Keratinocyte (primary cell): ENCODE data around the gene KRT27. TPM values are rescaled to one million over a fixed set of nuclear protein-coding genes. Genes with fewer than 3 reads are reported as not detected.

ENCODE experiments used
- DNase-seq: peaks from one replicate; pipeline ENCODE4 v3.0.0-alpha.2; 2011; ENCODE audit warnings: low read depth, missing footprints, low spot score
- FAIRE-seq: peaks from 2 replicates; lab custom pipeline; 2011; peaks lifted over from hg19 to GRCh38; lab: Jason Lieb, UNC
- H2AFZ ChIP-seq: 2 replicates; pipeline ENCODE4 v1.6.0; 2012; ENCODE audit warnings: low read length, control low read depth, inconsistent platforms; ENCODE audit not compliant: control insufficient read depth
- H3K27ac ChIP-seq: 2 replicates; pipeline ENCODE4 v1.5.1; 2011; ENCODE audit warnings: low read length; ENCODE audit not compliant: control insufficient read depth, insufficient read depth
- H3K27me3 ChIP-seq: 3 replicates; pipeline ENCODE4 v1.6.0; 2011; ENCODE audit warnings: low read length; ENCODE audit not compliant: control insufficient read depth, insufficient read depth; ENCODE audit errors: extremely low read depth
- H3K36me3 ChIP-seq, 2 experiments: 2 replicates in 1 of 2; 3 replicates in 1 of 2; pipeline ENCODE4 v1.5.1; 2011; ENCODE audit warnings: low read length in 2 of 2, mild to moderate bottlenecking in 1 of 2; ENCODE audit not compliant: control insufficient read depth in 2 of 2, insufficient read depth in 2 of 2; ENCODE audit errors: extremely low read depth in 1 of 2
- H3K4me1 ChIP-seq: 3 replicates; pipeline ENCODE4 v1.5.1; 2011; ENCODE audit warnings: low read length; ENCODE audit not compliant: control insufficient read depth, insufficient read depth; ENCODE audit errors: extremely low read depth
- H3K4me2 ChIP-seq: 3 replicates; pipeline ENCODE4 v1.6.0; 2011; ENCODE audit warnings: low read depth, low read length; ENCODE audit not compliant: control insufficient read depth, insufficient read depth; ENCODE audit errors: extremely low read depth
- H3K4me3 ChIP-seq, 3 experiments: fragments of 200-600 bp in 1 of 3; sonication (generic) in 1 of 3; 2 replicates in 2 of 3; 3 replicates in 1 of 3; pipeline ENCODE4 v1.5.1; 2011 to 2016; ENCODE audit warnings: low read length in 3 of 3, mild to moderate bottlenecking in 3 of 3, control low read depth in 2 of 3, inconsistent platforms in 1 of 3, low read depth in 1 of 3, mixed read lengths in 1 of 3, mixed run types in 1 of 3, moderate library complexity in 1 of 3; ENCODE audit not compliant: control insufficient read depth in 2 of 3, insufficient read depth in 2 of 3; ENCODE audit errors: extremely low read depth in 1 of 3
- H3K79me2 ChIP-seq: 2 replicates; pipeline ENCODE4 v1.6.0; 2012; ENCODE audit warnings: low read length; ENCODE audit not compliant: control insufficient read depth, insufficient read depth
- H3K9ac ChIP-seq: 3 replicates; pipeline ENCODE4 v1.6.0; 2011; ENCODE audit warnings: low read length; ENCODE audit not compliant: control insufficient read depth, insufficient read depth; ENCODE audit errors: extremely low read depth
- H3K9me1 ChIP-seq: 3 replicates; pipeline ENCODE4 v1.6.0; 2011; ENCODE audit warnings: low read length; ENCODE audit not compliant: control insufficient read depth, insufficient read depth; ENCODE audit errors: extremely low read depth
- H3K9me3 ChIP-seq: 2 replicates; pipeline ENCODE4 v1.5.1; 2012; ENCODE audit warnings: low read depth, low read length; ENCODE audit not compliant: control insufficient read depth
- H4K20me1 ChIP-seq: 3 replicates; pipeline ENCODE4 v1.6.0; 2011; ENCODE audit warnings: low read length; ENCODE audit not compliant: control insufficient read depth, insufficient read depth; ENCODE audit errors: extremely low read depth
- EZH2 ChIP-seq: IDR thresholded peaks from one replicate; pipeline ENCODE4 v1.6.1; 2012; ENCODE audit warnings: inconsistent platforms, mild to moderate bottlenecking, low read length, moderate library complexity
- dilution Hi-C: fragments of 300-500 bp; cut with MboI; formaldehyde crosslinking; loops from one replicate; pipeline ENCODE4 v1.7.0; 2020; ENCODE audit warnings: low sequenced_read_pairs; ENCODE audit not compliant: extremely low pct_ligation_motif_present
- polyA plus RNA-seq, 5 experiments: library from polyadenylated mRNA; depleted of rRNA in 3 of 5; stranded (reverse) in 3 of 5; stranded (forward) in 1 of 5; unstranded in 1 of 5; fragments of >200 nt; gene quantifications; 1 replicate in 1 of 5; 2 replicates in 3 of 5; 3 replicates in 1 of 5; pipeline versions ENCODE4 v1.2.1 to v1.2.3, GENCODE V29; 2011 to 2012; ENCODE audit warnings: missing spikeins in 2 of 5, low read depth in 1 of 5, low replicate concordance in 1 of 5
- TF ChIP-seq, protein P1 (sequence below), 3 experiments: IDR thresholded peaks in 1 of 3; conservative IDR thresholded peaks in 1 of 3; optimal IDR thresholded peaks in 1 of 3; 2 replicates in 2 of 3; 3 replicates in 1 of 3; pipeline versions ENCODE3 to v1.5.1; 2011; ENCODE audit warnings: low read length in 3 of 3, mild to moderate bottlenecking in 3 of 3, moderate library complexity in 2 of 3, control low read depth in 1 of 3, inconsistent platforms in 1 of 3; ENCODE audit not compliant: insufficient read depth in 2 of 3; ENCODE audit errors: extremely low read depth in 1 of 3

The KRT27 gene
- polyA plus RNA-seq, 1 donor (not counting 4 experiments of a cell fraction or from before 2014, with no cell fraction given): not detected

DNA sequence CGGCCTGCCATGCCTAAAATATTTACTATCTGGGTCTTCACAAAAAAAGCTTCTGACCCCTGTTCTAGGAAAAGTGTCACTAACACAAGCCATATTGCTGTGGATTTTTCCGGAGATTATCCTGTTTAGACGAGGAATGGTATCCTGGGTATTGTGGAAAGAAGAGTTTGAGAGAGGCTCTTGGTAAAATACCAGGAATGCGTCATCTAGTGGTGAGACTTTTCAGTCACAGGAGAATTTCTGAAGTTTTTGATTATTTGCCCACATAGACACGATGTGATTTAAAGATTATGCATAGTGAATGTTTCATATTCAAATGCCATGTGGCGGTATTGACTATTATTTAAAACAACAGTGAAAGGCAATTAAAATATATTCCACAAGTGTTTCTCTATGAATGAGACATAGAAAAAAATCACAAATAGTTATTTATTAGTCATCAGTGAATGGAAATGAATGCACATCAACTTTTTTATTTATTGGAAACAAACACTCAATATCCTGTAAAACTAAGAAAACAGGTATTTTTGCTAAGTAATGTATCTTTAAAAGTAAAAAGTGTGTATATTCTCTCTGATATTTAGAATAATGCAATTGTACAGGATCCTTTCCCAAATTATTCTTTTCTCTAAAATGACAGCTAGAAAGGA is 9.6 kb upstream of the KRT27 start:
- no peak overlapping the region for H3K4me2 ChIP-seq
- TF ChIP-seq, protein P1, sequence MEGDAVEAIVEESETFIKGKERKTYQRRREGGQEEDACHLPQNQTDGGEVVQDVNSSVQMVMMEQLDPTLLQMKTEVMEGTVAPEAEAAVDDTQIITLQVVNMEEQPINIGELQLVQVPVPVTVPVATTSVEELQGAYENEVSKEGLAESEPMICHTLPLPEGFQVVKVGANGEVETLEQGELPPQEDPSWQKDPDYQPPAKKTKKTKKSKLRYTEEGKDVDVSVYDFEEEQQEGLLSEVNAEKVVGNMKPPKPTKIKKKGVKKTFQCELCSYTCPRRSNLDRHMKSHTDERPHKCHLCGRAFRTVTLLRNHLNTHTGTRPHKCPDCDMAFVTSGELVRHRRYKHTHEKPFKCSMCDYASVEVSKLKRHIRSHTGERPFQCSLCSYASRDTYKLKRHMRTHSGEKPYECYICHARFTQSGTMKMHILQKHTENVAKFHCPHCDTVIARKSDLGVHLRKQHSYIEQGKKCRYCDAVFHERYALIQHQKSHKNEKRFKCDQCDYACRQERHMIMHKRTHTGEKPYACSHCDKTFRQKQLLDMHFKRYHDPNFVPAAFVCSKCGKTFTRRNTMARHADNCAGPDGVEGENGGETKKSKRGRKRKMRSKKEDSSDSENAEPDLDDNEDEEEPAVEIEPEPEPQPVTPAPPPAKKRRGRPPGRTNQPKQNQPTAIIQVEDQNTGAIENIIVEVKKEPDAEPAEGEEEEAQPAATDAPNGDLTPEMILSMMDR (optimal IDR thresholded peaks at IDR 0.05 in 1 of 3, IDR thresholded peaks at IDR 0.05 in 1 of 3, conservative IDR thresholded peaks at IDR 0.05 in 1 of 3; ENCODE audit: extremely low read depth in 1 of 3, insufficient read depth in 2 of 3, low read length in 3 of 3): peak in 2 of 3 experiments; percentile 55 to 66
- no peak for TF ChIP-seq EZH2
- no peaks in the 10 kb centered on the region for H3K9me3 ChIP-seq
- no peaks in the 10 kb centered on the region for H3K79me2 ChIP-seq
- H3K9me1 ChIP-seq: no peaks in the 10 kb centered on the region
- H3K27ac ChIP-seq: no peak overlapping the region
- H4K20me1 ChIP-seq: no peaks in the 10 kb centered on the region
- H2AFZ ChIP-seq: no peak overlapping the region
- FAIRE-seq (peak; percentile 67), DNase-seq (no peak)
- dilution Hi-C loops: no loop called here
- H3K36me3 ChIP-seq: no peaks in the 10 kb centered on the region
- H3K9ac ChIP-seq: no peak overlapping the region
- H3K4me3 ChIP-seq: no peak overlapping the region
- H3K4me1 ChIP-seq: no peaks in the 10 kb centered on the region
- peaks cover 21% of the 10 kb centered on the region for H3K27me3 ChIP-seq

DNA sequence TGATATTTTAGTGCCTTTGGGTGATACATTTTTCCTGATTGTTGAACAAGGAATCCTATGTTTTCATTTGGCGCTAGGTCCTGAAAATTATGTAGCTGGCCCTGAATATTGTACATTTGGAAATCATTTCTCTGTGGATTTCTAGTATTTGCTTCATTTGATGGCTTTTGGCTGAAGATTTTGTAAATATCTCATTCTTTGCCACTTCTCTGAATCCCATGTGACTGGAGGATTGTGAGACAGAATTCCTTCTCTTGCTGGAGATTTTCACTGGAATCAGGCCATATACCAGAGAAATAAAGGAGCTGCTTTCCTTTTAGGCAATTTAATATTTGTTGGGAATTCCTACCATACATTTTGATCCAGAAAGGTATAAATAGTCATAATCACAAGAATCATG is 8.8 kb upstream of the KRT27 start:
- DNase-seq (no peak), FAIRE-seq (no peak)
- Histone ChIP-seq H3K9ac (no peak overlapping the region), H3K4me1 (no peaks in the 10 kb centered on the region), H3K9me3 (no peaks in the 10 kb centered on the region), H3K4me2 (no peak overlapping the region), H3K9me1 (no peaks in the 10 kb centered on the region), H3K36me3 (no peaks in the 10 kb centered on the region), H3K4me3 (no peak overlapping the region), H3K27ac (no peak overlapping the region), H4K20me1 (no peaks in the 10 kb centered on the region), H2AFZ (no peak overlapping the region), H3K27me3 (peaks cover 16% of the 10 kb centered on the region), H3K79me2 (no peaks in the 10 kb centered on the region)
- TF ChIP-seq, protein P1 (optimal IDR thresholded peaks at IDR 0.05 in 1 of 3, IDR thresholded peaks at IDR 0.05 in 1 of 3, conservative IDR thresholded peaks at IDR 0.05 in 1 of 3; ENCODE audit: extremely low read depth in 1 of 3, insufficient read depth in 2 of 3, low read length in 3 of 3): no peak
- TF ChIP-seq EZH2: no peak
- dilution Hi-C loops: no loop called here
